ENCODE measurements around the gene SMPD3.

The SMPD3 gene

DNA sequence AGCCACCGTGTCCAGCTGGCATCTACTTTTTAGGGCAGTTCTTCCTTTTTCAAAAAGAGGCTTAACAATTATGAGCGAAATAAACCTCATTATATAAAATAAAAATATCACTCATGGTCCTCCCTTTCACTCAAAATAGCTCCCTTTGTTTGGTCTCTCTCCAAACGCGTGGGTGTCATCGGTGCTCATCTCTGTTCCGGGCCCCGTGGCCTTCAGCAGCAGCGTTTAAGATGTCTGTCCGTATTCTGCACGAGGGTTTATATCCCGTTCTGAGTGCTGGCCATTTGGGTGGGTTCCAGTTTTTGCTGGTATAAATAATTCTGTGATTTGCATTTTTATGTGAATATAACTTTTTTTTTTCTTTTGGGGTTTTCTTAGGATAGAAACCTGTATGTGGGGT is 104.1 kb downstream of the SMPD3 start:
- DNase-seq (ENCODE audit: low spot score in 2 of 2) (no peak), ATAC-seq (replicated peaks; ENCODE audit: extremely low read depth, poor library complexity, severe bottlenecking) (no peak)
- peaks cover 46% of the 10 kb centered on the region for H3K36me3 Mint-ChIP-seq (ENCODE audit: insufficient read depth)
- H3K4me3 Mint-ChIP-seq = no peak overlapping the region
- no peaks in the 10 kb centered on the region for H3K9me3 Mint-ChIP-seq
- peaks cover 7% of the 10 kb centered on the region for H3K4me1 Mint-ChIP-seq
- no peaks in the 10 kb centered on the region for H3K27me3 Mint-ChIP-seq
- no peak overlapping the region for H3K27ac Mint-ChIP-seq (ENCODE audit: low read depth)

GRCh38 chr16:68343137-68343536 is 105.2 kb downstream of the SMPD3 start:
- H3K36me3 Mint-ChIP-seq (ENCODE audit: insufficient read depth) = peaks cover 42% of the 10 kb centered on the region
- DNase-seq (ENCODE audit: low spot score in 2 of 2) = no peak

GRCh38 chr16:68342620-68343019 is 105.7 kb downstream of the SMPD3 start:
- Mint-ChIP-seq H3K27me3 (no peaks in the 10 kb centered on the region), H3K36me3 (ENCODE audit: insufficient read depth) (peaks cover 42% of the 10 kb centered on the region), H3K4me3 (no peak overlapping the region), H3K27ac (ENCODE audit: low read depth) (no peak overlapping the region), H3K9me3 (no peaks in the 10 kb centered on the region), H3K4me1 (peaks cover 7% of the 10 kb centered on the region)
- DNase-seq (ENCODE audit: low spot score in 2 of 2) (no peak), ATAC-seq (replicated peaks; ENCODE audit: extremely low read depth, poor library complexity, severe bottlenecking) (no peak)

More at GRCh38 chr16:68343137-68343536, 105.2 kb downstream of the SMPD3 start:
- peaks cover 7% of the 10 kb centered on the region for H3K4me1 Mint-ChIP-seq
- no peak overlapping the region for H3K27ac Mint-ChIP-seq (ENCODE audit: low read depth)
- H3K4me3 Mint-ChIP-seq = no peak overlapping the region
- no peaks in the 10 kb centered on the region for H3K27me3 Mint-ChIP-seq
- no peaks in the 10 kb centered on the region for H3K9me3 Mint-ChIP-seq
- no peak for ATAC-seq (replicated peaks; ENCODE audit: extremely low read depth, poor library complexity, severe bottlenecking)

DNA sequence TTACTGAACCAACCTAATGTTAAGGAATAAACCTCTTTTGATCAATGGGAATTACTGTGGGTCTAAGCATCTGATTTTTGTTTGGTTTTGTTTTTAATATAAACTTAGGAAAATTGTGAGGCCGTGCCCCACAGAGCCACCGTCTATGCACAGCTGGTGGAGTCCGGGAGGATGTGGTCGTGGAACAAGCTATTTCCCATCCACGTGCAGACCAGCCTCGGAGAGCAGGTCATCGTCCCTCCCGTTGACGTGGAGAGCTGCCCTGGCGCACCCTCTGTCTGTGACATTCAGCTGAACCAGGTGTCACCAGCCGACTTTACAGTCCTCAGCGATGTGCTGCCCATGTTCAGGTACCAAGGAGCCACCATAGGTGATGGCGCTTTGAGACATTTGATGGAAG is 109.1 kb downstream of the SMPD3 start:
- Mint-ChIP-seq H3K4me3 (no peak overlapping the region), H3K4me1 (no peaks in the 10 kb centered on the region), H3K27me3 (no peaks in the 10 kb centered on the region), H3K36me3 (ENCODE audit: insufficient read depth) (peaks cover 40% of the 10 kb centered on the region), H3K9me3 (no peaks in the 10 kb centered on the region), H3K27ac (ENCODE audit: low read depth) (no peak overlapping the region)
- no peak for DNase-seq (ENCODE audit: low spot score in 2 of 2)
- no peak for ATAC-seq (replicated peaks; ENCODE audit: extremely low read depth, poor library complexity, severe bottlenecking)

DNA sequence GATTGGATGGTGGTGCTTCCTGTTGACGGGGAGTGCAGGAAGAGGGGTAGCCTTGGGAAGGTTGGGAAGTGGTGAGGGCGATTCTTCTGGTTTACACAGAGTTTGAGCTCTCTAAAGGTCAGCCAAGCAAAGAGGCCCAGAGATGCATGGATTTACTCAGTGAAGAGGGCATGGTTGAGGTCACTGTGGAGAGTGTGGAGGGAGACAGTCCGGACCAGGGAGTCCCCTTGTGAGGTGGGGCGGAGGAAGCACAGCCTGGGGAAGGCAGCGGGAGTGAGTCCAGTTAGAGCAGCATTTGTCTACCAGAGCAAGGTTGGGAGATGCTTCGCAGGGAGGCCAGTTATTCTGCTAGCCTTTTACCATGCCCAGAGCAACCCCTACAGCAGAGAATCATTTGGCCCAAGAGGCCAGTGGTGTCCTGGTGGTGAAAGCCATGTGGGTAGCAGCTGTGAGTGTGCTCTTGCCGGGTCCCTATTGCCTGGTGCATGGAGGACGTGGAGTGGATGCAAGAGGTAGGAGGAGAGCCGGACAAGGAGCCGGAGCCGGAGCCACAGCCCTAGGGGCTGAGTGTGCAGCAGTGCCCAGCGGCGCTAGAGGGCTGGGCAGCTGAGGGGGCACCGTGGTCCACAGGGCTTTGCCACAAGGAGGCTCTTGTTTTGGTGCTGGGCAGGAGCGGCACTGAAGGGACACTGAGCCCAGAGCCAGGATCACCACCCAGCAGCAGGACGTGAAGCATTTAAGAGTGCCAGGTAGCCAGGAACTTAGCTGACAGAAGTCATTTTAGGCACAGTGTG is 109.8 kb downstream of the SMPD3 start:
- no peaks in the 10 kb centered on the region for H3K4me1 Mint-ChIP-seq
- ATAC-seq (replicated peaks; ENCODE audit: extremely low read depth, poor library complexity, severe bottlenecking) = no peak
- H3K27me3 Mint-ChIP-seq = no peaks in the 10 kb centered on the region
- peak overlapping the region; percentile 17 for H3K27ac Mint-ChIP-seq (ENCODE audit: low read depth)
- peaks cover 41% of the 10 kb centered on the region for H3K36me3 Mint-ChIP-seq (ENCODE audit: insufficient read depth)
- no peak overlapping the region for H3K4me3 Mint-ChIP-seq
- no peaks in the 10 kb centered on the region for H3K9me3 Mint-ChIP-seq
- DNase-seq (ENCODE audit: low spot score in 2 of 2) = no peak

DNA sequence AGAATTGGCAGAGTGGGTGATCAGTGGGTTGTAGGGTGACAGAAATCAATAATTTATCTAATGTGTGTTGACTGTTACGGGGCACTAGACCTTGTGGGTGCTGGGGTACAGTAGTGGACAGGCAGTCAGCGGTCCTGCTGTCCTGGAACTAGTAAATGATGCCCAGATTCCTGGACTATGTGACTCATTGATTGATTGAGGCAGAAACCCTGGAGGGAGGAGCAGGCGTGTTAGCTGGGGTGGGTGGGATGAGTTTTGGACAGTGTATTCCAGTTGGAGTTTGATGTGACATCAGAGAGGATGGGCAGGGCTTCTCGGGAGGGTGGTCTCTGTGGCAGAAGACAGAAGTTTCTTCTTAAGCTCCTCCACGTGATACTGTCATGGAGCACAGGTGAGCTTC is 113.1 kb downstream of the SMPD3 start:
- no peak for ATAC-seq (replicated peaks; ENCODE audit: extremely low read depth, poor library complexity, severe bottlenecking)
- Mint-ChIP-seq H3K4me3 (no peak overlapping the region), H3K4me1 (peaks cover 6% of the 10 kb centered on the region), H3K27ac (ENCODE audit: low read depth) (no peak overlapping the region), H3K9me3 (no peaks in the 10 kb centered on the region), H3K36me3 (ENCODE audit: insufficient read depth) (peaks cover 31% of the 10 kb centered on the region), H3K27me3 (no peaks in the 10 kb centered on the region)
- no peak for DNase-seq (ENCODE audit: low spot score in 2 of 2)

DNA sequence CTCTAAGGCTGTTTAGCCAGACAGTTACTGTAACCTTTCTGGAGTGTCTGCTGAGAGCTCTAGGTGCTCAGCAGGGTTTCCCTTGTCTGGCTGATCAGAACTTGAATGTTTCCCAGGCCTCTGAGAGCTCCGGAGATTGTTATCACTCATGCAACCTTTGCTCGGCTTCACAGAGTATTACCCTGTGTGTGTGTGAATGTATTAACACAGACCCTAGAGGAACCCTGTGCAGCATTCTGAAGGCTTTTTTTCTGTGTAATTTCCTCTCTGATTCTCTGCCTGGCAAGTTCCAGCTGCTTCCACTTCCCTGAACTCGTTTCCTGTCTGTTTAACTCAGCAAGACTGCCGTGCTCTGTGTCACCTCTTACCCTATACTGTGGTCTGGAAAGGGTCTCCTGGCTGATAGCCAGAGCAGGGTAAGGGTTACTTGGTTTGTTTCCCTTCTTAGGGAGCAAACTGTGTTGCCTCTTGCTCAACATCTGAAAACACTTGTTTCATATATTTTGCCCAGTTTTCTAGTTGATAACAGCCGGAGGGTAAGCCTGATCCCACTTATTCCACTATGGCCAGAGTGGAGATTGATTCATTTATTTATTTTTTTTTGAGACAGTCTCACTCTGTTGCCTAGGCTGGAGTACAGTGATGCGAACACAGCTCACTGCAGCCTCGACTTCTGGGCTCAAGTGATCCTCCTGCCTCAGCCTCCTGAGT is 115.7 kb downstream of the SMPD3 start:
- no peak overlapping the region for H3K27ac Mint-ChIP-seq (ENCODE audit: low read depth)
- no peak overlapping the region for H3K4me3 Mint-ChIP-seq
- no peaks in the 10 kb centered on the region for H3K27me3 Mint-ChIP-seq
- H3K36me3 Mint-ChIP-seq (ENCODE audit: insufficient read depth) = peaks cover 28% of the 10 kb centered on the region
- H3K9me3 Mint-ChIP-seq = no peaks in the 10 kb centered on the region
- DNase-seq (ENCODE audit: low spot score in 2 of 2) (no peak), ATAC-seq (replicated peaks; ENCODE audit: extremely low read depth, poor library complexity, severe bottlenecking) (no peak)
- peaks cover 16% of the 10 kb centered on the region for H3K4me1 Mint-ChIP-seq

DNA sequence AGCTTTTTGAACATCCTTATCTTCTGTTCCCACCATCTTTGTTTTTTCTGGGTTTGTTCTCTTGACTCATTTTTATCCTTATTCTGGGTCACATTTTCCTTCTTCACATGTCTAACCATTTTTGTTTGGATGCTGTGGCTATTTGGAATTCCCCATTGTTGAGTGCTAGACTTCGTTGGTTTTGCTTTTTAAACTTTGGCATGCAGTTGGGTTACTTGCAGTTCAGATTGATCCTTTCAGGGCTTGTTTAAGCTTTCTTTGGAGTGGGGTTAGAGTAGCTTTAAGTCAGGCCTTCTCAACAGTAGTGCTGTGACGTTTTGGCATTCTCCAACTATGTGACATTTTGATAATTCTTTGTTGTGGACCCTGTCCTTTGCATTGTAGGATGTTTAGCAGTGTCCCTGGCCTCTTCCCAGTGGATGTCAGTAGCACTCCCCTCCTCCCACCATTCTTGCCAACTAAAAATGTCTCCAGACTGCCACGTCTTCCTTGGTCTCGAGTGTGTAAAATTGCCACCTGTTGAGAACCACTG is 116.4 kb downstream of the SMPD3 start:
- Mint-ChIP-seq H3K36me3 (ENCODE audit: insufficient read depth) (peaks cover 26% of the 10 kb centered on the region), H3K27me3 (no peaks in the 10 kb centered on the region), H3K27ac (ENCODE audit: low read depth) (no peak overlapping the region), H3K4me3 (no peak overlapping the region), H3K4me1 (peaks cover 16% of the 10 kb centered on the region), H3K9me3 (no peaks in the 10 kb centered on the region)
- DNase-seq (ENCODE audit: low spot score in 2 of 2) (no peak), ATAC-seq (replicated peaks; ENCODE audit: extremely low read depth, poor library complexity, severe bottlenecking) (no peak)

GRCh38 chr16:68328860-68329390 is 119.4 kb downstream of the SMPD3 start:
- Mint-ChIP-seq H3K4me1 (peaks cover 16% of the 10 kb centered on the region), H3K27ac (ENCODE audit: low read depth) (no peak overlapping the region), H3K9me3 (no peaks in the 10 kb centered on the region), H3K27me3 (no peaks in the 10 kb centered on the region), H3K36me3 (ENCODE audit: insufficient read depth) (peaks cover 24% of the 10 kb centered on the region), H3K4me3 (no peak overlapping the region)
- no peak for DNase-seq (ENCODE audit: low spot score in 2 of 2)
- no peak for ATAC-seq (replicated peaks; ENCODE audit: extremely low read depth, poor library complexity, severe bottlenecking)

DNA sequence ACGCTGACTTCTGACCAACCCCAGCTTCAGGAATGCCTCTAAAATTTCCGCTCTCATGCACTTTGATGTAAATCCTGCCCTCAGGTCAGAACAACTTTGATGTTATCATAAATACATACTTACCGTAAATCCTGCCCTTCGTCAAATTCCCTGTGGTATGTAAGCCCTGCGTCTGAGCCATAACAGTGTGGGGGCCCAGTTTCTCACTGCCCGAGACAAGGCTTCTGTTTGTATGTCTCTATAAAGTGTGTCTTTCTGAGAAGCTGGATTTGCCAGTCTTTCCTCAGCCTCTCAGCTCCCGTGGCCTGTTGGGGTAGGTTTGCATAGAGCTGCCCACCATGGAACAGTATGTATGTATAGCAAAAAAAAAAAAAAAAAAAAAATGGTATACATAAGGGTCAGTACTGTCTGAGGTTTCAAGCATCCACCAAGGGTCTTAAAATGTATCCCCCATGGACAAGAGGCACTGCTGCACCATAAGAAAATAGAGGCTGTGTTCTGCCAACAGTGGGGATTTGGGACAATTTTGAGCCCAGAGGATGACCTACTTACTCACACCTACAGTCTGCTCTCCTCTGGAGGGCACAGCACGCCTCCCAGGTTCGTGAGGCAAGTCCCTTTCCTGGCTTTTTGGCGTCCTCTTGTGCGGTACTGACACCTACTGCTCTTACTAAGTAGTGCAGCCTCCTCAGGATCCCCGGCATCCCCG is 120.0 kb downstream of the SMPD3 start:
- Mint-ChIP-seq H3K4me1 (peaks cover 16% of the 10 kb centered on the region), H3K27me3 (no peaks in the 10 kb centered on the region), H3K9me3 (no peaks in the 10 kb centered on the region), H3K36me3 (ENCODE audit: insufficient read depth) (peaks cover 27% of the 10 kb centered on the region), H3K27ac (ENCODE audit: low read depth) (no peak overlapping the region), H3K4me3 (no peak overlapping the region)
- DNase-seq (ENCODE audit: low spot score in 2 of 2) (peak; percentile 62 to 73), ATAC-seq (replicated peaks; ENCODE audit: extremely low read depth, poor library complexity, severe bottlenecking) (peak; percentile 92)

- Mint-ChIP-seq H3K27ac (ENCODE audit: low read depth) (no peak overlapping the region), H3K9me3 (no peaks in the 10 kb centered on the region)
- no peak for ATAC-seq (replicated peaks; ENCODE audit: extremely low read depth, poor library complexity, severe bottlenecking)
These were observed 123.4 kb downstream of the SMPD3 start for GRCh38 chr16:68324780-68325357.

DNA sequence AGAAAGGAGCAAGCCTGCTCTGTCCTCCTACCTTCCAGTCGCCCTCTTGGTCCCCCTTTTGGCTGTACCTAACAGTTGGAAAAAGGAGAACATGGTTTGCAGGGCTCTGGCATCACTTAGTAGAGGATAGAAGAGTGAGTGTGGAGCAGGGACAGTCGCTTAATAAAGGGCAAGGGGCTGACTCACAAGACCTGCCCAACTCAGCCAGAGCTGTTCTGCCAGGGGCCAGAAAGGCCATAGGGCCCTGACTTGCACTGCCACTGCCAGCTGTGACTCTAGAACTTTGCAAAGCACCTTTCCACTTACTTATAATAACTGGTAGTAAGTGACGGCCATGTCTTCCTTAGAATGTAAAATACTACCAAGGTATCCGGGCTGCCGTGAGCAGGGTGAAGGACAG is 124.0 kb downstream of the SMPD3 start:
- Mint-ChIP-seq H3K4me3 (no peak overlapping the region), H3K27me3 (no peaks in the 10 kb centered on the region), H3K9me3 (no peaks in the 10 kb centered on the region), H3K27ac (ENCODE audit: low read depth) (no peak overlapping the region), H3K36me3 (ENCODE audit: insufficient read depth) (peaks cover 25% of the 10 kb centered on the region), H3K4me1 (peaks cover 17% of the 10 kb centered on the region)
- DNase-seq (ENCODE audit: low spot score in 2 of 2) (no peak), ATAC-seq (replicated peaks; ENCODE audit: extremely low read depth, poor library complexity, severe bottlenecking) (no peak)

More at GRCh38 chr16:68324780-68325357, 123.4 kb downstream of the SMPD3 start:
- Mint-ChIP-seq H3K4me1 (peaks cover 13% of the 10 kb centered on the region), H3K4me3 (no peak overlapping the region), H3K27me3 (no peaks in the 10 kb centered on the region), H3K36me3 (ENCODE audit: insufficient read depth) (peaks cover 22% of the 10 kb centered on the region)
- DNase-seq (ENCODE audit: low spot score in 2 of 2) = no peak
